Neural crest cell (in vitro differentiated cells): Measurements from ENCODE around the gene ARVCF. TPM values are rescaled to one million over a fixed set of nuclear protein-coding genes. Genes with fewer than 3 reads are reported as not detected.

Source experiments
- DNase-seq: peaks from one replicate; pipeline ENCODE4 v3.0.0; 2021; ENCODE audit warnings: low read depth, mixed read lengths, low spot score
- H3K27ac Mint-ChIP-seq: one replicate; pipeline ENCODE4 v1.8.0; 2021; ENCODE audit warnings: mild to moderate bottlenecking, mixed read lengths; ENCODE audit not compliant: unreplicated experiment
- H3K27me3 Mint-ChIP-seq: 2 replicates; pipeline ENCODE4 v1.8.0; 2021; ENCODE audit warnings: low read depth, mild to moderate bottlenecking, mixed read lengths
- H3K36me3 Mint-ChIP-seq: 2 replicates; pipeline ENCODE4 v1.8.0; 2021; ENCODE audit warnings: low read depth, mild to moderate bottlenecking, mixed read lengths
- H3K4me1 Mint-ChIP-seq: 2 replicates; pipeline ENCODE4 v1.8.0; 2021; ENCODE audit warnings: mixed read lengths
- H3K4me3 Mint-ChIP-seq: one replicate; pipeline ENCODE4 v1.8.0; 2021; ENCODE audit warnings: mild to moderate bottlenecking, mixed read lengths
- H3K9me3 Mint-ChIP-seq: 2 replicates; pipeline ENCODE4 v1.8.0; 2021; ENCODE audit warnings: mixed read lengths
- total RNA-seq: library from RNA; stranded (reverse); gene quantifications from 2 replicates; pipeline ENCODE4 v1.2.1, GENCODE V29; 2021
- TF ChIP-seq, protein P1 (sequence below): fragments of 200-600 bp; sonication (generic); conservative IDR thresholded peaks from 2 replicates; pipeline ENCODE4 v1.5.0; 2021; ENCODE audit warnings: antibody characterized with exemption, mild to moderate bottlenecking

ARVCF gene
- total RNA-seq, 1 donor from 2014 or later: 105 TPM

DNA sequence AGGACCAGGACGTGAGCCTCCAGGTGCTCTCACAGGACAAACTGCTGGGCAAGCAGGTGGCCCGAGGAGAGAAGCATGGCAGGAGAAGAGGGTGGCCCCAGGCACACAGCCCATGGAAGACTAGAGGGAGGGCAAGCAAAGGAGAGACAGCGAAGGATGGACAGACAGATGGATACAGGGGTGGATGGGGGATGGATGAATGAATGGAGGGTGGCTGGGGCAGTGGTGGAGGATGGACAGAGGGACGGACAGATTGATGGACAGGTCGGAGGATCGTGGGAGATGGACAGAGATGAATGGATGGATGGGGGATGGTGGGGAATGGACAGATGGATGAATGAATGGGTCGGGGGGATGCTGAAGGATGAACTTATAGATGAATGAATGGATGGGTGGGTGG is 22.7 kb downstream of the ARVCF start:
- Mint-ChIP-seq H3K27ac (no peak overlapping the region), H3K9me3 (peaks cover 3% of the 10 kb centered on the region), H3K4me1 (peaks cover 31% of the 10 kb centered on the region), H3K27me3 (no peaks in the 10 kb centered on the region), H3K4me3 (no peak overlapping the region), H3K36me3 (no peaks in the 10 kb centered on the region)
- TF ChIP-seq, protein P1, sequence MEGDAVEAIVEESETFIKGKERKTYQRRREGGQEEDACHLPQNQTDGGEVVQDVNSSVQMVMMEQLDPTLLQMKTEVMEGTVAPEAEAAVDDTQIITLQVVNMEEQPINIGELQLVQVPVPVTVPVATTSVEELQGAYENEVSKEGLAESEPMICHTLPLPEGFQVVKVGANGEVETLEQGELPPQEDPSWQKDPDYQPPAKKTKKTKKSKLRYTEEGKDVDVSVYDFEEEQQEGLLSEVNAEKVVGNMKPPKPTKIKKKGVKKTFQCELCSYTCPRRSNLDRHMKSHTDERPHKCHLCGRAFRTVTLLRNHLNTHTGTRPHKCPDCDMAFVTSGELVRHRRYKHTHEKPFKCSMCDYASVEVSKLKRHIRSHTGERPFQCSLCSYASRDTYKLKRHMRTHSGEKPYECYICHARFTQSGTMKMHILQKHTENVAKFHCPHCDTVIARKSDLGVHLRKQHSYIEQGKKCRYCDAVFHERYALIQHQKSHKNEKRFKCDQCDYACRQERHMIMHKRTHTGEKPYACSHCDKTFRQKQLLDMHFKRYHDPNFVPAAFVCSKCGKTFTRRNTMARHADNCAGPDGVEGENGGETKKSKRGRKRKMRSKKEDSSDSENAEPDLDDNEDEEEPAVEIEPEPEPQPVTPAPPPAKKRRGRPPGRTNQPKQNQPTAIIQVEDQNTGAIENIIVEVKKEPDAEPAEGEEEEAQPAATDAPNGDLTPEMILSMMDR: no peak
- no peak for DNase-seq

DNA sequence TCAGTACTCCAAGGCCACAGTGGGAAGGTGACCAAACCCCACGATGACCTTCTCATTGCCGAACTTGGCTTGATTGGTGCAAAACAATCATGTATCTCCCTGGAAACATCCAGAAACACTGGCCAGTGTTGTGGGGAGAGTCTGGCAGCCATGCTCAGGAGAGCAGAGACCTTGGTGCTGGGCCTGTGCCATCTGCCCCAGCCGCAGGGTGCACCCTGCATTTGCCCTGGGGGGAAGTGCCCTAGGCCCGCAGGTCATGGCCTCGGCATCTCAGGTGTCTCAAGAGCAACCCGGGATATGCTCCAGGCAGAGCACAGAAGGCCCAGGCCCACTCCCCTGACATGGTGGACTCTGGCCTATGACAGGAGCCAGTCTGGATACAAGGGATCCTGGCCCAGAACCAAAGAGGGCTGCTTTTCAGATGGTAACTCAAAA is 23.7 kb downstream of the ARVCF start:
- Mint-ChIP-seq H3K4me1 (peaks cover 23% of the 10 kb centered on the region), H3K9me3 (peaks cover 3% of the 10 kb centered on the region), H3K36me3 (no peaks in the 10 kb centered on the region), H3K4me3 (no peak overlapping the region), H3K27ac (no peak overlapping the region), H3K27me3 (no peaks in the 10 kb centered on the region)
- TF ChIP-seq, protein P1: no peak
- no peak for DNase-seq

DNA sequence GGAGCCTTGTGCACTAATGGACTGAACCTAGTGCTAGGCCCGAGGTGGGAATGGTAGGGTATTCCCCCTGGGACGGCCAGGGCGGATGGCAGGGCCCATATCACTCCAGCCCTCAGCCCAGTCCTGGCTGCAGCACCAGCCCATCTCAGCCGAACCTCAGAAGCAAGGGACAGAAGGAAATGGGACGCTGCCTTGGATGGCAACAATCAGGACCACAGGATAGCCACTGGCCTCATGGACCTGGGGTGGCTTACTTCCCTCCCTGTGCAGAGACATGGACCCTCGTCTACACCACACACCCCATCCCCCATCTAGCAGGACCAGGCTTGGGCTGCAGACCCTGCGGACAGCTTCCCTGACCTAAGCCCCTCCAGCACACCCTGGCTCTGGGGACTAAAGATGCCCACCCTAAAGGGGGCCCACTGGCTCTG is 24.1 kb downstream of the ARVCF start:
- H3K4me3 Mint-ChIP-seq: no peak overlapping the region
- no peaks in the 10 kb centered on the region for H3K36me3 Mint-ChIP-seq
- peaks cover 3% of the 10 kb centered on the region for H3K9me3 Mint-ChIP-seq
- peak overlapping the region; percentile 43 for H3K27ac Mint-ChIP-seq
- DNase-seq: no peak
- TF ChIP-seq, protein P1: no peak
- H3K27me3 Mint-ChIP-seq: no peaks in the 10 kb centered on the region
- peaks cover 19% of the 10 kb centered on the region for H3K4me1 Mint-ChIP-seq

DNA sequence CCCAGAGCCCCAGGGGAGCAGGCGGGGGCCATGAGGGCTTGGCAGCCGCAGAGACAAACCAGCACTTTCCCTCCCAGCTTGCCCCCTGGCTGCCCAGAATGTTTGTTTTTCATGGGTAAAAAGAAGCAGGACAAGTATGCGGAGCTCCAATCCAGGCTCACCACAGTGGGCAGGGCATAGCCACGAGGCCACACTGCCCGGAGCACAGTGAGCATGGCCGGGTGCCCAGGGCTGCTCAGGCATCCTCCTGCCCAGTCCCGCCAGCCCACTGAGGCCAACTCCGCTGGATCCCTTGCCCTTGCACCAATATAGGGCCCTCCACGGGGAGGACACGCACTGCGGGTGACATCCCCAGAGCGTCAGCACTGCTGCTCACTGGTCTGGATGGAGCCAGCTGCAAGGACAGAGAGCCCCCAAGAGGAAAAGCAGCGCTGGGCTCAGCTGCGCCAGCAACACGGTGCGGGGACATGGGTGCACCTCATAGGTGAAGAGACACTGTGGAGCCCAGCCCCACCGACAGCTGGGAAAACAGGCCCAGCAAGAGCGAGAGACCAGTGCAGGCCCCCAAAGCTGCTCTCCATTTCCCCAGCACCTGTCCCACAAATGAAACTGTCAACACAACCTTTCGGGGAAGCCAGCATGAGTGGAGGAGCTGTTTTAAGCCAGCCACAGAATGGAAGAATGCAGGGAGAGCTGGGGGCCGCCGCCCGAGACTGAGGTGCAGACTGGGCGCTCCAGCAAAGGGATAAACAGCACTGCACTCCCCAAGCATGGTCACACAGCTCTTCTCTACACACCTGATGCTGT is 24.8 kb downstream of the ARVCF start:
- TF ChIP-seq, protein P1: no peak
- Mint-ChIP-seq H3K9me3 (peaks cover 3% of the 10 kb centered on the region), H3K4me1 (peaks cover 12% of the 10 kb centered on the region), H3K4me3 (no peak overlapping the region), H3K27me3 (no peaks in the 10 kb centered on the region), H3K36me3 (no peaks in the 10 kb centered on the region), H3K27ac (no peak overlapping the region)
- DNase-seq: no peak

DNA sequence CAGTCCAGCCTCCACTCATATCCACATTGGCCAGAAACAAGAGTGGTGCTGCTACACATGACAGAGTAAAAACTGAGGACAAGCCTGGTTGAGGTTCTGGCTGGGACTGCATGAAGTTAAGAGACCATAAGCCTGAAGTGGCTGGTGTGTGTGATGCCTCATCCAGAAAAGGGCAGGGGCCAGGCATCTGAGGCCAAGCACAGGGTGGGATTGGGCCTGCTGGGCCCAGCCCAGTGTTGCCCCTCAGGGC is 25.3 kb downstream of the ARVCF start:
- H3K9me3 Mint-ChIP-seq: peaks cover 3% of the 10 kb centered on the region
- no peaks in the 10 kb centered on the region for H3K27me3 Mint-ChIP-seq
- H3K36me3 Mint-ChIP-seq: no peaks in the 10 kb centered on the region
- no peak for DNase-seq
- TF ChIP-seq, protein P1: no peak
- H3K4me1 Mint-ChIP-seq: peaks cover 8% of the 10 kb centered on the region
- no peak overlapping the region for H3K4me3 Mint-ChIP-seq
- H3K27ac Mint-ChIP-seq: no peak overlapping the region
